AG04450 (cell line): Measurements from ENCODE around the gene GALNT5. TPM values are rescaled to one million over a fixed set of nuclear protein-coding genes. Genes with fewer than 3 reads are reported as not detected.
"Not testable (repeated sequence)": the region's sequence is repeated elsewhere in the genome, so short reads cannot be mapped to it uniquely, and the experiment has no call there.

Experiments used
- CTCF ChIA-PET: fragments of 300-600, 350-600 bp; formaldehyde crosslinking; extraction: SDS; loops from one replicate; lab custom pipeline; 2022; ENCODE audit warnings: antibody characterized with exemption, inconsistent platforms; lab: Charles Lee
- POLR2A ChIA-PET: fragments of 350-600 bp; formaldehyde crosslinking; extraction: SDS; loops from one replicate; lab custom pipeline; 2021; ENCODE audit warnings: antibody characterized with exemption, inconsistent platforms; lab: Yijun Ruan, JAX
- DNase-seq: peaks from one replicate; pipeline ENCODE4 v3.0.0-alpha.2; 2011; ENCODE audit warnings: low read depth, low spot score
- H3K27ac ChIP-seq: one replicate; pipeline ENCODE4 v1.5.1; 2012; ENCODE audit warnings: low read depth, low read length, control low read depth
- H3K27me3 ChIP-seq: one replicate; pipeline ENCODE4 v1.6.0; 2012; ENCODE audit warnings: low read length; ENCODE audit not compliant: control insufficient read depth, insufficient read depth
- H3K4me3 ChIP-seq: 2 replicates; pipeline ENCODE4 v1.5.1; 2011; ENCODE audit warnings: mild to moderate bottlenecking, low read depth, low read length, control low read depth
- H3K9me3 ChIP-seq: 2 replicates; pipeline ENCODE4 v1.5.1; 2012; ENCODE audit warnings: low read length; ENCODE audit not compliant: control insufficient read depth, insufficient read depth
- polyA plus RNA-seq: library from polyadenylated mRNA; depleted of rRNA; stranded (reverse); fragments of >200 nt; gene quantifications from 2 replicates; pipeline ENCODE4 v1.2.3, GENCODE V29; 2011
- TF ChIP-seq, protein P1 (sequence below): IDR thresholded peaks from 2 replicates; pipeline ENCODE4 v1.5.1; 2011; ENCODE audit warnings: low read depth, low read length, control low read depth, inconsistent platforms

GALNT5 gene
- polyA plus RNA-seq, 1 experiment: 55.0 TPM

DNA sequence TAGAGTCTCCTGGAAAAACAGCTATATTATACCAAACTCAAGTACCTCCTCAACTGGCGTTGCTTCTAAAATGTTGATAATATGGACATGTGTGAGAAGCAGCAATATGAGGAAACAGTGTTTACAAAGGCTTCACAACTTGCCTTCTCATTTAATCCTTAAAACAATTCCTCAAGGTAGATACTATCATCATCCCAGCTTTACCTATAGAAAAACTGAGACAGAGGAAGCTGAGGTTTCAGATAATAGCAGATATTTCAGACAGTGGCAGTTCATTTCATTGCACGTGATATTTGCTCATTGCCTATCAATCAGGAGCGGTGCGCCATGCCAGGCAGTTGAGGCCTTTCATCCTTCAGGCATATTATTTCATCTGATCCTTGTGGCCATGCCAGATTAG is 8.3 kb downstream of the GALNT5 start:
- Histone ChIP-seq H3K4me3 (no peak overlapping the region), H3K27me3 (no peaks in the 10 kb centered on the region), H3K9me3 (no peaks in the 10 kb centered on the region), H3K27ac (no peak overlapping the region)
- no peak for DNase-seq
- TF ChIP-seq, protein P1, sequence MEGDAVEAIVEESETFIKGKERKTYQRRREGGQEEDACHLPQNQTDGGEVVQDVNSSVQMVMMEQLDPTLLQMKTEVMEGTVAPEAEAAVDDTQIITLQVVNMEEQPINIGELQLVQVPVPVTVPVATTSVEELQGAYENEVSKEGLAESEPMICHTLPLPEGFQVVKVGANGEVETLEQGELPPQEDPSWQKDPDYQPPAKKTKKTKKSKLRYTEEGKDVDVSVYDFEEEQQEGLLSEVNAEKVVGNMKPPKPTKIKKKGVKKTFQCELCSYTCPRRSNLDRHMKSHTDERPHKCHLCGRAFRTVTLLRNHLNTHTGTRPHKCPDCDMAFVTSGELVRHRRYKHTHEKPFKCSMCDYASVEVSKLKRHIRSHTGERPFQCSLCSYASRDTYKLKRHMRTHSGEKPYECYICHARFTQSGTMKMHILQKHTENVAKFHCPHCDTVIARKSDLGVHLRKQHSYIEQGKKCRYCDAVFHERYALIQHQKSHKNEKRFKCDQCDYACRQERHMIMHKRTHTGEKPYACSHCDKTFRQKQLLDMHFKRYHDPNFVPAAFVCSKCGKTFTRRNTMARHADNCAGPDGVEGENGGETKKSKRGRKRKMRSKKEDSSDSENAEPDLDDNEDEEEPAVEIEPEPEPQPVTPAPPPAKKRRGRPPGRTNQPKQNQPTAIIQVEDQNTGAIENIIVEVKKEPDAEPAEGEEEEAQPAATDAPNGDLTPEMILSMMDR: no peak
- POLR2A ChIA-PET: no interaction called here
- CTCF ChIA-PET: interaction anchor here (3.4 kb wide), 1 partner anchor 37 kb away, joined by 22 read pairs; no protein-coding TSS in a partner anchor

DNA sequence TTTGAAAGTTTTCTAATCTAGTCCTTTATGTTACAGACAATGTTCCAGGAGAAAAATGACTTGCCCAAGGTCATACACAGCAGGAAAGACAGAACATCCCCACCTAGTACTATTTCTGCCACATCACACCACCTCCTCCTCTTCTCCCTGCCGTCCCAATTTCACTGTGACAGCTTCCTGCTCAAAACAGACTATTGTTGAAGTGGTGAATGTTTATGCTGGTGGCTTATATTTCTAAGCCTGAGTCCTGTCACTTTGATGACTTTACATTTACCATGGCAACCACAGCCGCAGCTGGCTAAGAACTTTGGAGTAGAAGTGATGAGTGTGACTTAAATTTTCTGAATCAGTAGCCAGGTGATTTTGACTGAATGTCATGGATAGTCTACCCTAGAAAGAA is 10.0 kb downstream of the GALNT5 start:
- no peak overlapping the region for H3K27ac ChIP-seq
- POLR2A ChIA-PET: no interaction called here
- TF ChIP-seq, protein P1: no peak
- no peaks in the 10 kb centered on the region for H3K9me3 ChIP-seq
- CTCF ChIA-PET: no interaction called here
- H3K4me3 ChIP-seq: no peak overlapping the region
- H3K27me3 ChIP-seq: no peaks in the 10 kb centered on the region
- DNase-seq: no peak

DNA sequence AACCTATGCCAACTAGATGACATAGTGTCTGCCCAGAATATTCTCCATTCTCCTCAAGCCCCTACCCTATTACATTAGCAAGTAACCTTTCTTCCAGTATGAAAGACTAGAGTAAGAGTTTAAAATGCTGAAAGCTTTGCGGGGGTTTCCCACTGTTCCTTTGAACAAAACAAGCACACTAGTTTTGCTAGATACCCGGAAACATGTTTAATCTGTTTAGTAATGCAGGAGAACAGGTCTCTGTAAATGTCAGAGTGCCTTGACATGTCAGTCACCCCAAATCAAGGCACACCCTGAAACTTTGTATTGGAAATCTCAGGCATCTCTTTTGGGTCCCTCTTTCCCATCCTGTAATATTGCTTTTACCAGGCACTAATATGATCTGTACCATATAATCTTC is 11.6 kb downstream of the GALNT5 start:
- Histone ChIP-seq H3K27me3 (no peaks in the 10 kb centered on the region), H3K4me3 (no peak overlapping the region), H3K27ac (no peak overlapping the region), H3K9me3 (no peaks in the 10 kb centered on the region)
- ChIA-PET POLR2A (no interaction called here), CTCF (no interaction called here)
- TF ChIP-seq, protein P1: no peak
- DNase-seq: no peak

DNA sequence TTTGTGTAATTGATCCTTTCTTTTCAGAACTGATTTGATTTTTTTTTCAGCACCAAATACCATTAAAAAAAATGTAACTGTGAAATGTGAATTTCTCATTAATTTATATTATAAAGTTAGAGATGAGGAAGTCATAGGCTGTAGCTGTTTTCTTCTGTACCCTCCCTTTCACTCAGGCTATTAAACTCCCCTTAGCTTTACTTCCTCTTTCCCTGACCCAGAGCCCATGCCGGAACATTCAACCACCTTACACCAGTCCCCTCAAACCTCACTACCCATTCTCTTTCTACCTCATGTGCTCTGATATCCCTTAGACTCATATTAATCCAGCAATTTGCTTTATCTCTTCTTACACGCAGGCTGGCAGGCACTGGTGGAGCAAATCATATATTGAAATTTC is 12.4 kb downstream of the GALNT5 start:
- no peak for DNase-seq
- Histone ChIP-seq H3K27ac (no peak overlapping the region), H3K27me3 (no peaks in the 10 kb centered on the region), H3K4me3 (no peak overlapping the region), H3K9me3 (no peaks in the 10 kb centered on the region)
- POLR2A ChIA-PET: no interaction called here
- CTCF ChIA-PET: interaction anchor here (1.3 to 3.1 kb wide), 2 partner anchors 32 to 76 kb away, joined by 3 to 14 read pairs; no protein-coding TSS in a partner anchor
- TF ChIP-seq, protein P1: no peak

DNA sequence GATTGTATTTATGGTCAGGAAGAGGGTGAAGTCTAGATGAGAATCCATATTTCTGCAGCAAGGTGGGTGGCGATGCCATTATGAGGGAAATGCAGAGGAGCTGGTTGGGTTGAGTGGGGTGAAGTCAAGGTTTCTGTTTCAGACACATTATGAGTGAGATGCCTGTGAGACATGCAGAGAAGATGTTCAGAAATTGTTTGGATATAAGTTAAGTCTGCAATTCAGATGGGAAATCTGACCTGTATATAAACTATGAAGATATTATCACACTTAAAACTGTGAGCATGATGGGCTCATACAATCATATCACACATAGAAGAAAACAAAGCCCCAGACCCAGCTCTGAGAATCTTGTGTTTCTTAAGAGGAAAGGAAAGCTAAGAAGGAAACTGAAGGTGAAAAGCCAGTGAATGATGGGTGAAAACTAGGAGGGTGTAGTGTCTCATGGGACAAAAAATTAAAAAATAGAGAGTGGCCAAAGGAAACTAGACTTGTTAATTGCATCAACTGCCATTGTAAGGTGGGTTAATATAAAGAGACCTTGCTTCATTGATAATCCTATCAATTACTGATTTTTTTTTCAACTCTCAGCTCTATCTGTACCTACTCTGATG is 14.2 kb downstream of the GALNT5 start:
- Histone ChIP-seq H3K27ac (no peak overlapping the region), H3K4me3 (no peak overlapping the region), H3K27me3 (no peaks in the 10 kb centered on the region), H3K9me3 (no peaks in the 10 kb centered on the region)
- ChIA-PET POLR2A (interaction anchor here (0.5 kb wide), 1 partner anchor 11 kb away, joined by 3 read pairs; no protein-coding TSS in a partner anchor), CTCF (interaction anchor here (3.1 kb wide), 1 partner anchor 31 kb away, joined by 14 read pairs; no protein-coding TSS in a partner anchor)
- TF ChIP-seq, protein P1: no peak
- no peak for DNase-seq

DNA sequence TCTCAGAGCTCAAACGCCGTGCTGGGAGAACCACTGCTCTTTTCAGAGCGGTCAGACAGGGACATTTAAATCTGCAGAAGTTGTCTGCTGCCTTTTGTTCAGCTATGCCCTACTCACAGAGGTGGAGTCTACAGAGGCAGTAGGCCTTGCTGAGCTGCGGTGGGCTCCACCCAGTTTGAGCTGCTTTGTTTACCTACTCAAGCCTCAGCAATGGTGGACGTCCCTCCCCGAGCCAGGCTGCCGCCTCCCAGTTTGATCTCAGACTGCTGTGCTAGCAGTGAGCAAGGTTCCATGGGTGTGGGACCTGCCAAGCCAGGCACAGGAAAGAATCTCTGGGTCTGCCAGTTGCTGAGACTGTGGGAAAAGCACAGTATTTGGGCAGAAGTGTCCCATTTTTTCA is 21.8 kb downstream of the GALNT5 start:
- POLR2A ChIA-PET, H3K27ac ChIP-seq, H3K4me3 ChIP-seq, DNase-seq, H3K9me3 ChIP-seq, H3K27me3 ChIP-seq: not testable (repeated sequence)
- CTCF ChIA-PET: interaction anchor here (1.1 kb wide), 1 partner anchor 23 kb away, joined by 6 read pairs; no protein-coding TSS in a partner anchor
